Lung (tissue), 12 donors: ENCODE measurements around the gene RUFY4. TPM values are rescaled to one million over a fixed set of nuclear protein-coding genes. Genes with fewer than 3 reads are reported as not detected.

Source experiments
- ATAC-seq: fragments of 200-7000 bp; cut with Tn5 transposase; one replicate; pipeline ENCODE4 v1.9.1; 2020; ENCODE audit warnings: moderate number of reproducible peaks; ENCODE audit not compliant: insufficient read depth, low FRiP score
- DNase-seq, 3 donors: peaks; one replicate each; pipeline ENCODE4 v3.0.0-alpha.2; 2013 to 2017
- H3K27ac ChIP-seq, 2 donors: one replicate each; pipeline ENCODE4 v1.5.1; 2013; ENCODE audit warnings: mild to moderate bottlenecking in 2 of 2, moderate library complexity in 2 of 2, control low read depth in 1 of 2, inconsistent platforms in 1 of 2, low read depth in 1 of 2, low read length in 1 of 2
- H3K27me3 ChIP-seq, 3 donors: one replicate each; pipeline ENCODE4 v1.5.1; 2013; ENCODE audit warnings: low read length in 2 of 3; ENCODE audit not compliant: control insufficient read depth in 3 of 3, insufficient read depth in 3 of 3
- H3K36me3 ChIP-seq, 4 donors: one replicate each; pipeline ENCODE4 v1.5.1; 2013; ENCODE audit warnings: low read length in 4 of 4, mild to moderate bottlenecking in 1 of 4, moderate library complexity in 1 of 4; ENCODE audit not compliant: control insufficient read depth in 4 of 4, insufficient read depth in 4 of 4
- H3K4me1 ChIP-seq, 5 donors: one replicate each; pipeline ENCODE4 v1.5.1; 2013; ENCODE audit warnings: low read length in 5 of 5, mild to moderate bottlenecking in 2 of 5, moderate library complexity in 1 of 5; ENCODE audit not compliant: control insufficient read depth in 5 of 5, insufficient read depth in 5 of 5
- H3K4me3 ChIP-seq: one replicate; pipeline ENCODE4 v1.5.1; 2013; ENCODE audit warnings: mild to moderate bottlenecking, control low read depth, moderate library complexity
- H3K9ac ChIP-seq, 2 donors: one replicate each; pipeline ENCODE4 v1.5.1; 2013; ENCODE audit warnings: low read length in 2 of 2, control low read depth in 1 of 2; ENCODE audit not compliant: insufficient read depth in 1 of 2
- H3K9me3 ChIP-seq, 4 donors: one replicate each; pipeline ENCODE4 v1.5.1; 2013; ENCODE audit warnings: low read length in 3 of 4, mild to moderate bottlenecking in 1 of 4, moderate library complexity in 1 of 4; ENCODE audit not compliant: control insufficient read depth in 4 of 4, insufficient read depth in 3 of 4
- WGBS, 2 donors: extraction: QIAGEN DNeasy Blood & Tissue Kit; methylation state at CpG; one replicate each; pipeline ENCODE4 v1.1.7; 2013; 5-methylcytosine and 5-hydroxymethylcytosine counted together
- polyA plus RNA-seq, 2 donors: library from polyadenylated mRNA; stranded (reverse); fragments of 200-250 nt; gene quantifications; one replicate each; pipeline ENCODE4 v1.2.1, GENCODE V29; 2013
- total RNA-seq, 2 donors: library from RNA; depleted of rRNA in 1 of 2; stranded (reverse); fragments of >200 nt in 1 of 2; gene quantifications; one replicate each; pipeline ENCODE4 v1.2.1, GENCODE V29; 2014 to 2021
- TF ChIP-seq, protein P1 (sequence below): IDR thresholded peaks from 2 replicates; pipeline ENCODE4 v1.5.1; 2012; ENCODE audit warnings: mild to moderate bottlenecking; ENCODE audit errors: control extremely low read depth, extremely low read depth
- donor health status: control.
- donor health status: control.
- donor health status: Bipolar disorder and iron deficiency.
- donor health status: healthy.
- donor health status: DM: yes; HTN: yes; CAD: no.

The RUFY4 gene
- total and polyA plus RNA-seq, 4 donors, result 0.15 to 0.57 (median 0.37) TPM

DNA sequence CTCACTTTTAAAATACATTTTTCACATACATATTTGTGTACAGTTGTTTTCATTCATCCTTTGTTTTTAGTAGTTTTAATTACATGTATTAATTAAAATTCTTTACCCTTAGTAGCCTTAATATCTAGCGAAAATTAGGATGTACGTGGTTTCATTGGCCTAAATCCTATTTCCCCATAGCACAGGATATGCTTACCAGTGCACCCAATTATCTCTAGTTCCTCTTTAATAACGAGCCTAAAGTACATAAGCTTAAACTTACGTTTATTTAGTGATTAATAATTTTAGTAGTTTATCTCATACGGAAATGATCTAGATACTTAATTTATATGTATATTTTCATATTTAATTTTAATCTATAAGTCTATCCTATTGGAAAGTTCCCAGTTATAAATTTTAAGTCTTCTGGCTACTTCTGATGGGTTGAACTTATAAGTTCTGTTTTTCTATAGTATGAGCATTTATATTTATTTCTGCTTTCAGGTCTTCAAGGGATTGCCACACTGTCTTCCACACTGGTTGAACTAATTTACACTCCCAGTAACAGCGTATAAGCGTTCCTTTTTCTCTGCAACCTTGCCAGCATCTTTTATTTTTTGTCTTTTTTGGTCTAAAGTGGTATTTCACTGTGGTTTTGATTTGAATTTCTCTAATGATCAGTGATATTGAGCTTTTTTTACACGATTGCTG is 21.4 kb upstream of the RUFY4 start:
- ATAC-seq (no peak), DNase-seq (no peak)
- no peaks in the 10 kb centered on the region for H3K4me1 ChIP-seq
- H3K27ac ChIP-seq, result no peak overlapping the region
- TF ChIP-seq, protein P1, sequence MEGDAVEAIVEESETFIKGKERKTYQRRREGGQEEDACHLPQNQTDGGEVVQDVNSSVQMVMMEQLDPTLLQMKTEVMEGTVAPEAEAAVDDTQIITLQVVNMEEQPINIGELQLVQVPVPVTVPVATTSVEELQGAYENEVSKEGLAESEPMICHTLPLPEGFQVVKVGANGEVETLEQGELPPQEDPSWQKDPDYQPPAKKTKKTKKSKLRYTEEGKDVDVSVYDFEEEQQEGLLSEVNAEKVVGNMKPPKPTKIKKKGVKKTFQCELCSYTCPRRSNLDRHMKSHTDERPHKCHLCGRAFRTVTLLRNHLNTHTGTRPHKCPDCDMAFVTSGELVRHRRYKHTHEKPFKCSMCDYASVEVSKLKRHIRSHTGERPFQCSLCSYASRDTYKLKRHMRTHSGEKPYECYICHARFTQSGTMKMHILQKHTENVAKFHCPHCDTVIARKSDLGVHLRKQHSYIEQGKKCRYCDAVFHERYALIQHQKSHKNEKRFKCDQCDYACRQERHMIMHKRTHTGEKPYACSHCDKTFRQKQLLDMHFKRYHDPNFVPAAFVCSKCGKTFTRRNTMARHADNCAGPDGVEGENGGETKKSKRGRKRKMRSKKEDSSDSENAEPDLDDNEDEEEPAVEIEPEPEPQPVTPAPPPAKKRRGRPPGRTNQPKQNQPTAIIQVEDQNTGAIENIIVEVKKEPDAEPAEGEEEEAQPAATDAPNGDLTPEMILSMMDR, result no peak
- no peaks in the 10 kb centered on the region for H3K27me3 ChIP-seq
- H3K4me3 ChIP-seq, result no peak overlapping the region
- H3K36me3 ChIP-seq, result no peaks in the 10 kb centered on the region
- WGBS, 2 donors, result 46 to 69% methylated on average over 8 of the region's 8 CpGs
- peaks cover 0 to 6% (median 0%) of the 10 kb centered on the region in 4 donors for H3K9me3 ChIP-seq
- H3K9ac ChIP-seq, result no peak overlapping the region

- WGBS, 2 donors, result 85 to 88% methylated on average over 3 of the region's 3 CpGs
- Histone ChIP-seq H3K4me3 (no peak overlapping the region), H3K9ac (no peak overlapping the region), H3K27me3 (no peaks in the 10 kb centered on the region), H3K36me3 (no peaks in the 10 kb centered on the region), H3K4me1 (no peaks in the 10 kb centered on the region), H3K27ac (no peak overlapping the region), H3K9me3 (peaks cover 0 to 4% (median 0%) of the 10 kb centered on the region in 4 donors)
- ATAC-seq (no peak), DNase-seq (no peak)
- TF ChIP-seq, protein P1, result no peak
Observed at GRCh38 chr2:218051903-218052302, 17.1 kb upstream of the RUFY4 start.

DNA sequence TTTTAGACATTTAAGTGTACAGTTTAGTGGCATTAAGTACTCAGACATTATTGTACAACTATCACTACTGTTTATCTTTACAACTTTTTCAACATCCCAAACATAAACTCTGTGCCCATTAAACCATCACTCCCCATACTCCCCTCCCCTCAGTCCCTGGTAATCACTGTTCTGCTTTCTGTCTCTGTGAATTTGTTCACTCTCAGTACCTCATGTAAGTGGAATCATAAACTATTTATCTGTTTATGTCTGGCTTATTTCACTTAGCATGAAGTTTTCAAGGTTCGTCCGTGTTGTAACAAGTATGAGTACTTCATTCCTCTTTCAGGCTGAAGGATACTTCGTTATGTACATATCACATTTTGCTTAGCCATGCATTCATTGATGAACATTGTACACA is 9.8 kb upstream of the RUFY4 start:
- no peaks in the 10 kb centered on the region for H3K36me3 ChIP-seq
- no peak overlapping the region for H3K4me3 ChIP-seq
- no peaks in the 10 kb centered on the region for H3K9me3 ChIP-seq
- DNase-seq, result no peak
- peaks cover 0 to 5% (median 0%) of the 10 kb centered on the region in 3 donors for H3K27me3 ChIP-seq
- no peak for ATAC-seq
- H3K4me1 ChIP-seq, result no peaks in the 10 kb centered on the region
- 72 to 80% methylated on average over 3 of the region's 3 CpGs for WGBS, 2 donors
- TF ChIP-seq, protein P1, result no peak
- H3K9ac ChIP-seq, result no peak overlapping the region
- H3K27ac ChIP-seq, result no peak overlapping the region

DNA sequence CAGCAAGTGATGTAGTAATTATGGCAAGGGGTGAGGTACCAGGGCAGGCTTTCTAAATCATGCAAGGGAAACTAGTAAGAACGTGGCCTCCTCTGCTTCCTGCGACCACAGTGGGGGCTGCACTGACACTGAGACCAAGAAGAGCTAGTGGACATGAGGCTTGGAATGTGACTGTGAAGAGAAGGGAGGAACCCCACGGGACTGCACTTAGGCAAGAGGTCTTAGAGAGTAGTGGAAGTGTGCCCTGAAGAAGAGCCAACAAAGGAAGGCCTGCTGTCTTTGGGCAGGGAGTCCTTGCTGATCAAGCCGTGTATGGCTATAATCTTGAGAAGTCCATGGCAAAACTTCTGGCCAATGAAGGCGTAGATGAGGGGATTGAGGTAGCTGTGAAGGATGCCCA is 8.9 kb upstream of the RUFY4 start:
- H3K9me3 ChIP-seq, result no peaks in the 10 kb centered on the region
- 65 to 68% methylated on average over 5 of the region's 5 CpGs for WGBS, 2 donors
- no peaks in the 10 kb centered on the region for H3K4me1 ChIP-seq
- ATAC-seq (no peak), DNase-seq (no peak)
- TF ChIP-seq, protein P1, result no peak
- H3K27me3 ChIP-seq, result peaks cover 0 to 5% (median 0%) of the 10 kb centered on the region in 3 donors
- H3K36me3 ChIP-seq, result no peaks in the 10 kb centered on the region
- H3K4me3 ChIP-seq, result no peak overlapping the region
- H3K9ac ChIP-seq, result no peak overlapping the region
- no peak overlapping the region for H3K27ac ChIP-seq
